K562 (cell line): Measurements from ENCODE around the gene VPS18. TPM values are rescaled to one million over a fixed set of nuclear protein-coding genes. Genes with fewer than 3 reads are reported as not detected.

Experiments used
- CEBPB ChIP-seq: fragments of 450-650 bp; IDR thresholded peaks from 2 replicates; pipeline ENCODE4 v1.6.1; 2016; ENCODE audit warnings: missing genetic modification characterization, missing compliant biosample characterization
- CEBPG ChIP-seq, 3 experiments: fragments of 200-800 bp in 1 of 3; sonication (Bioruptor generic) in 1 of 3; sonication (generic) in 1 of 3; formaldehyde crosslinking in 1 of 3; IDR thresholded peaks in 2 of 3; conservative IDR thresholded peaks in 1 of 3; 2 replicates each; pipeline versions ENCODE4 v1.6.1 to v1.8.0; 2016 to 2022; ENCODE audit warnings: missing compliant biosample characterization in 2 of 3, missing genetic modification characterization in 2 of 3, mild to moderate bottlenecking in 1 of 3, missing genetic modification reagents in 1 of 3
- CREB3 ChIP-seq: fragments of 450-650 bp; conservative IDR thresholded peaks from 2 replicates; pipeline ENCODE4 v1.6.1; 2016; ENCODE audit warnings: missing genetic modification characterization, low read depth, mild to moderate bottlenecking, missing compliant biosample characterization, moderate library complexity
- FIP1L1 ChIP-seq: fragments of 200-400 bp; formaldehyde crosslinking; IDR thresholded peaks from 2 replicates; pipeline ENCODE4 v1.6.1; 2018; ENCODE audit warnings: mild to moderate bottlenecking, low read depth, low read length; ENCODE audit not compliant: poor library complexity, severe bottlenecking
- FOS ChIP-seq: IDR thresholded peaks from 3 replicates; pipeline ENCODE4 v1.6.1; 2011; ENCODE audit not compliant: insufficient read length; ENCODE audit errors: extremely low read depth
- HBP1 ChIP-seq: fragments of 450-650 bp; formaldehyde crosslinking; IDR thresholded peaks from 2 replicates; pipeline ENCODE4 v1.4.0; 2022; ENCODE audit warnings: missing genetic modification characterization
- MBD1 ChIP-seq: fragments of 250-450 bp; sonication (Bioruptor Pico); IDR thresholded peaks from 2 replicates; pipeline ENCODE4 v1.8.0; 2022; ENCODE audit warnings: inconsistent platforms
- NONO ChIP-seq, 2 experiments: fragments of 200-400 bp in 1 of 2; fragments of 450-650 bp in 1 of 2; formaldehyde crosslinking in 1 of 2; IDR thresholded peaks; 2 replicates each; pipeline ENCODE4 v1.6.1; 2017; ENCODE audit warnings: low read depth in 2 of 2, mild to moderate bottlenecking in 2 of 2, moderate library complexity in 2 of 2, low read length in 1 of 2
- SFPQ ChIP-seq: fragments of 200-400 bp; formaldehyde crosslinking; IDR thresholded peaks from 2 replicates; pipeline ENCODE4 v1.6.1; 2017; ENCODE audit warnings: mild to moderate bottlenecking, low read depth, low read length, moderate library complexity
- SREBF1 ChIP-seq: fragments of 150-350 bp; IDR thresholded peaks from 2 replicates; pipeline ENCODE4 v1.6.1; 2014; ENCODE audit warnings: antibody characterized with exemption, low read depth, low read length, borderline replicate concordance
- SUPT5H ChIP-seq: fragments of 450-650 bp; IDR thresholded peaks from 2 replicates; pipeline ENCODE4 v1.6.1; 2016
- TCF3 ChIP-seq: sonication (generic); formaldehyde crosslinking; IDR thresholded peaks from 2 replicates; pipeline ENCODE4 v1.4.0; 2020; ENCODE audit warnings: mild to moderate bottlenecking, missing genetic modification reagents
- TEAD1 ChIP-seq, 2 experiments: fragments of 450-650 bp in 1 of 2; sonication (generic) in 1 of 2; formaldehyde crosslinking; IDR thresholded peaks; 2 replicates each; pipeline versions ENCODE4 v1.4.0 to v1.8.0; 2020 to 2022; ENCODE audit warnings: mild to moderate bottlenecking in 2 of 2, missing genetic modification reagents in 1 of 2
- TOE1 ChIP-seq, 2 experiments: fragments of 450-650 bp in 1 of 2; sonication (generic) in 1 of 2; formaldehyde crosslinking in 1 of 2; IDR thresholded peaks; 2 replicates each; pipeline versions ENCODE4 v1.7.1 to v1.8.0; 2016 to 2022; ENCODE audit warnings: borderline replicate concordance in 2 of 2, mild to moderate bottlenecking in 2 of 2, antibody characterized with exemption in 1 of 2, inconsistent platforms in 1 of 2, low read depth in 1 of 2, missing genetic modification reagents in 1 of 2, moderate library complexity in 1 of 2
- ZBTB34 ChIP-seq: fragments of 250-450 bp; sonication (Bioruptor Pico); IDR thresholded peaks from 2 replicates; pipeline ENCODE4 v1.8.0; 2021; ENCODE audit warnings: mild to moderate bottlenecking, moderate library complexity
- ZFP30 ChIP-seq: fragments of 250-450 bp; sonication (Bioruptor Pico); IDR thresholded peaks from 2 replicates; pipeline ENCODE4 v1.8.0; 2022; ENCODE audit warnings: moderate library complexity, mild to moderate bottlenecking, inconsistent platforms, borderline replicate concordance
- ZFP36 ChIP-seq: fragments of 150-350 bp; IDR thresholded peaks from 2 replicates; pipeline ENCODE4 v1.6.1; 2018; ENCODE audit warnings: low read length, low read depth; ENCODE audit not compliant: partially characterized antibody
- ZNF224 ChIP-seq: sonication (generic); formaldehyde crosslinking; IDR thresholded peaks from 2 replicates; pipeline ENCODE4 v1.8.0; 2022; ENCODE audit warnings: mild to moderate bottlenecking, missing genetic modification reagents
- ZSCAN32 ChIP-seq: fragments of 450-650 bp; formaldehyde crosslinking; IDR thresholded peaks from 2 replicates; pipeline ENCODE4 v1.4.0; 2020; ENCODE audit warnings: mild to moderate bottlenecking, moderate library complexity
- polyA plus RNA-seq, 8 experiments: library from polyadenylated mRNA; depleted of rRNA in 4 of 8; stranded (reverse) in 5 of 8; unstranded in 3 of 8; fragments of >200 nt; fragmentation: Nextera tagmentation in 2 of 8; fragmentation: Illumina TruSeq in 1 of 8; extraction: Ambion mirVana in 2 of 8; extraction: Trizol in 1 of 8; gene quantifications; 2 replicates each; pipeline versions ENCODE4 v1.2.1 to v1.2.3, GENCODE V29; 2011 to 2014; ENCODE audit warnings: inconsistent platforms in 1 of 8, missing spikeins in 1 of 8
- total RNA-seq, 7 experiments: library from RNA; depleted of rRNA in 6 of 7; stranded (reverse); fragments of >200 nt in 6 of 7; fragmentation: Illumina TruSeq in 2 of 7; extraction: Trizol in 2 of 7; gene quantifications; 2 replicates each; pipeline versions ENCODE4 v1.2.1 to v1.2.3, GENCODE V29; 2011 to 2021; ENCODE audit warnings: low replicate concordance in 1 of 7

Gene VPS18
- total and polyA plus RNA-seq, 9 of the 15 experiments (the other 6 are each of a cell fraction or from before 2014, with no cell fraction given) = 0.73 to 19.9 (median 8.5) TPM

GRCh38 chr15:40949756-40950207 is 55.5 kb downstream of the VPS18 start (continued):
- TF ChIP-seq HBP1 (CRISPR knock-in tag) (no peak), CREB3 (tag) (peak; percentile 53; the same call in 1 of the 2 replicates), SFPQ (no peak), ZNF224 (CRISPR knock-in tag) (no peak), FOS (no peak), FIP1L1 (no peak), TCF3 (CRISPR knock-in tag) (peak; percentile 21; the same call in 1 of the 2 replicates), SUPT5H (no peak), TOE1 (IDR thresholded peaks at IDR 0.05; ENCODE audit: borderline replicate concordance) (0 out of 2 replicates have a peak, but pooled peaks have one; percentile 18), TOE1 (CRISPR knock-in tag; IDR thresholded peaks at IDR 0.05; ENCODE audit: borderline replicate concordance, low read depth) (no peak), CEBPB (tag) (peak; percentile 48; the same call in 1 of the 2 replicates), ZFP36 (no peak), CEBPG (CRISPR knock-in tag; IDR thresholded peaks at IDR 0.05) (no peak), CEBPG (tag; conservative IDR thresholded peaks at IDR 0.05 in 1 of 2, IDR thresholded peaks at IDR 0.05 in 1 of 2) (0 out of 4 replicates have a peak, but pooled peaks of 1 of the 2 experiments have one; percentile 42), SREBF1 (no peak), ZBTB34 (CRISPR knock-in tag) (no peak), NONO (IDR thresholded peaks at IDR 0.05; ENCODE audit: low read depth in 2 of 2, low read length in 1 of 2) (no peak), MBD1 (CRISPR knock-in tag) (no peak), TEAD1 (CRISPR knock-in tag; IDR thresholded peaks at IDR 0.05) (no peak), ZFP30 (CRISPR knock-in tag) (no peak), ZSCAN32 (CRISPR knock-in tag) (no peak)
